Measurements from ENCODE around the gene PRKG1.

- no peak for TF ChIP-seq CTCF (IDR thresholded peaks at IDR 0.05)
- no peak for TF ChIP-seq EZH2 (IDR thresholded peaks at IDR 0.05; ENCODE audit: borderline replicate concordance, insufficient read depth, low read depth, low read length, poor library complexity, severe bottlenecking)
These were observed 329.2 kb downstream of the PRKG1 start for GRCh38 chr10:51403521-51403920.

Measured in B cell (primary cell).